Astrocyte of the spinal cord (primary cell): ENCODE data around the gene SRXN1.
A peak's percentile ranks its signal among the peaks of the same experiment; 100 is the strongest.

ENCODE experiments used
- DNase-seq: peaks from one replicate; pipeline ENCODE4 v3.0.0; 2011; ENCODE audit warnings: low read depth, low spot score
- H3K4me3 ChIP-seq: 2 replicates; pipeline ENCODE4 v1.5.1; 2011; ENCODE audit warnings: low read depth, mild to moderate bottlenecking, low read length, moderate library complexity
- CTCF ChIP-seq: IDR thresholded peaks from 2 replicates; pipeline ENCODE4 v1.5.1; 2012; ENCODE audit warnings: low read depth, mild to moderate bottlenecking, low read length, inconsistent platforms
- in situ Hi-C: cut with HindIII; loops from 2 replicates; pipeline ENCODE4 v1.10.0; 2017; ENCODE audit warnings: low sequenced_read_pairs

SRXN1 gene

GRCh38 chr20:676315-676937, 23.4 kb upstream of the SRXN1 start:
- no peak for DNase-seq
- H3K4me3 ChIP-seq: no peak overlapping the region
- no peak for TF ChIP-seq CTCF
- in situ Hi-C loops: no loop called here

- no peak within 1 kb of the TSS for H3K4me3 ChIP-seq
- DNase-seq: peak; percentile 73
- no peak for TF ChIP-seq CTCF
- in situ Hi-C loops: no loop called here
Observed at GRCh38 chr20:675453-676314, 22.7 kb upstream of the SRXN1 start, which contains the start of gene SCRT2. SCRT2 (minus strand) TSS chr20:675802; CDS start chr20:675601, 201 bp downstream.

- no peak for DNase-seq
- H3K4me3 ChIP-seq: no peak overlapping the region
- TF ChIP-seq CTCF: no peak
- in situ Hi-C loops: no loop called here
Observed at GRCh38 chr20:675033-675452, 22.0 kb upstream of the SRXN1 start.

- in situ Hi-C loops: no loop called here
- TF ChIP-seq CTCF: no peak
- H3K4me3 ChIP-seq: no peak overlapping the region
- DNase-seq: no peak
Observed at GRCh38 chr20:673603-674001, 20.6 kb upstream of the SRXN1 start.

- H3K4me3 ChIP-seq: no peak overlapping the region
- in situ Hi-C loops: no loop called here
- TF ChIP-seq CTCF: peak; percentile 21
- no peak for DNase-seq
Observed at GRCh38 chr20:672963-673602, 20.1 kb upstream of the SRXN1 start.

- in situ Hi-C loops: no loop called here
- DNase-seq: no peak
- H3K4me3 ChIP-seq: no peak overlapping the region
- no peak for TF ChIP-seq CTCF
Observed at GRCh38 chr20:671252-672030, 18.4 kb upstream of the SRXN1 start.
